Fibroblast of lung (primary cell): ENCODE measurements around the gene PIGN. TPM values are rescaled to one million over a fixed set of nuclear protein-coding genes. Genes with fewer than 3 reads are reported as not detected.

Experiments
- DNase-seq, 2 donors: peaks; one replicate each; pipeline versions ENCODE4 v3.0.0 to v3.0.0-alpha.2; 2010; ENCODE audit warnings: low read depth in 2 of 2
- H2AFZ ChIP-seq: 2 replicates; pipeline ENCODE4 v1.5.1; 2012; ENCODE audit warnings: low read length, control low read depth, inconsistent platforms
- H3K27ac ChIP-seq: 2 replicates; pipeline ENCODE4 v1.5.1; 2011; ENCODE audit warnings: low read length, control low read depth; ENCODE audit not compliant: insufficient read depth
- H3K27me3 ChIP-seq: 2 replicates; pipeline ENCODE4 v1.5.1; 2011; ENCODE audit warnings: mild to moderate bottlenecking, low read length; ENCODE audit not compliant: control insufficient read depth, insufficient read depth
- H3K36me3 ChIP-seq: 2 replicates; pipeline ENCODE4 v1.5.1; 2011; ENCODE audit warnings: low read length; ENCODE audit not compliant: control insufficient read depth, insufficient read depth
- H3K4me1 ChIP-seq: 2 replicates; pipeline ENCODE4 v1.5.1; 2011; ENCODE audit warnings: low read length; ENCODE audit not compliant: control insufficient read depth, insufficient read depth; ENCODE audit errors: extremely low read depth
- H3K4me2 ChIP-seq: 2 replicates; pipeline ENCODE4 v1.5.1; 2011; ENCODE audit warnings: low read length, control low read depth; ENCODE audit not compliant: insufficient read depth; ENCODE audit errors: extremely low read depth
- H3K4me3 ChIP-seq, 4 experiments: fragments of 200-600 bp in 1 of 4; sonication (generic) in 1 of 4; replicated peaks in 1 of 4; 2 replicates each; pipeline ENCODE4 v1.5.1; 2011 to 2016; ENCODE audit warnings: low read length in 4 of 4, low read depth in 3 of 4, mild to moderate bottlenecking in 3 of 4, control low read depth in 2 of 4, inconsistent platforms in 1 of 4, mixed read lengths in 1 of 4; ENCODE audit not compliant: insufficient read depth in 1 of 4; ENCODE audit errors: control extremely low read depth in 1 of 4
- H3K79me2 ChIP-seq: 2 replicates; pipeline ENCODE4 v1.5.1; 2012; ENCODE audit warnings: mild to moderate bottlenecking, low read length, inconsistent platforms; ENCODE audit not compliant: control insufficient read depth, insufficient read depth
- H3K9ac ChIP-seq: 2 replicates; pipeline ENCODE4 v1.5.1; 2011; ENCODE audit warnings: mild to moderate bottlenecking, low read length, control low read depth; ENCODE audit not compliant: insufficient read depth
- H3K9me3 ChIP-seq: 2 replicates; pipeline ENCODE4 v1.5.1; 2012; ENCODE audit warnings: low read depth, low read length; ENCODE audit not compliant: control insufficient read depth, insufficient read depth
- H4K20me1 ChIP-seq: 2 replicates; pipeline ENCODE4 v1.5.1; 2011; ENCODE audit warnings: low read length; ENCODE audit not compliant: control insufficient read depth, insufficient read depth; ENCODE audit errors: extremely low read depth
- CTCF ChIP-seq, 2 donors: IDR thresholded peaks in 1 of 2; conservative IDR thresholded peaks in 1 of 2; 1 replicate in 1 of 2; 2 replicates in 1 of 2; pipeline ENCODE4 v1.5.1; 2011 to 2012; ENCODE audit warnings: low read length in 2 of 2, control low read depth in 1 of 2, inconsistent platforms in 1 of 2, low read depth in 1 of 2, mild to moderate bottlenecking in 1 of 2
- EZH2 ChIP-seq: IDR thresholded peaks from 2 replicates; pipeline ENCODE4 v1.5.1; 2012; ENCODE audit warnings: low read length, control low read depth, mild to moderate bottlenecking; ENCODE audit errors: missing control alignments
- polyA plus RNA-seq, 2 donors: library from polyadenylated mRNA; depleted of rRNA in 1 of 2; stranded (reverse) in 1 of 2; unstranded in 1 of 2; fragments of >200 nt; gene quantifications; 2 replicates each; pipeline ENCODE4 v1.2.1, GENCODE V29; 2011 to 2012; ENCODE audit warnings: missing spikeins in 1 of 2
- total RNA-seq: library from RNA; depleted of rRNA; stranded (reverse); fragments of >200 nt; gene quantifications from 2 replicates; pipeline ENCODE4 v1.2.1, GENCODE V29; 2014

Gene PIGN
- total and polyA plus RNA-seq, 2 donors (not counting 1 experiment from before 2014, with no cell fraction given): 31.7 to 39.8 TPM

GRCh38 chr18:62085756-62086155 lies 101.1 kb downstream of the PIGN start:
- Histone ChIP-seq H3K4me1 (no peaks in the 10 kb centered on the region), H3K36me3 (no peaks in the 10 kb centered on the region), H3K4me2 (no peak overlapping the region), H3K79me2 (no peaks in the 10 kb centered on the region), H3K27ac (no peak overlapping the region), H3K27me3 (no peaks in the 10 kb centered on the region), H4K20me1 (no peaks in the 10 kb centered on the region), H3K4me3 (no peak overlapping the region), H3K9me3 (no peaks in the 10 kb centered on the region), H2AFZ (no peak overlapping the region), H3K9ac (no peak overlapping the region)
- TF ChIP-seq CTCF (conservative IDR thresholded peaks at IDR 0.05 in 1 of 2, IDR thresholded peaks at IDR 0.05 in 1 of 2; ENCODE audit: low read depth in 1 of 2, low read length in 2 of 2) (no peak), EZH2 (no peak)
- no peak for DNase-seq

- Histone ChIP-seq H4K20me1 (no peaks in the 10 kb centered on the region), H3K4me1 (no peaks in the 10 kb centered on the region), H3K27ac (no peak overlapping the region), H3K36me3 (no peaks in the 10 kb centered on the region), H3K9me3 (no peaks in the 10 kb centered on the region), H3K4me2 (no peak overlapping the region), H3K9ac (no peak overlapping the region), H3K79me2 (no peaks in the 10 kb centered on the region), H2AFZ (no peak overlapping the region), H3K27me3 (no peaks in the 10 kb centered on the region), H3K4me3 (no peak overlapping the region)
- DNase-seq: no peak
- TF ChIP-seq CTCF (conservative IDR thresholded peaks at IDR 0.05 in 1 of 2, IDR thresholded peaks at IDR 0.05 in 1 of 2; ENCODE audit: low read depth in 1 of 2, low read length in 2 of 2): no peak
- TF ChIP-seq EZH2: no peak
Measured at GRCh38 chr18:62081761-62082294, 105.0 kb downstream of the PIGN start.

DNA sequence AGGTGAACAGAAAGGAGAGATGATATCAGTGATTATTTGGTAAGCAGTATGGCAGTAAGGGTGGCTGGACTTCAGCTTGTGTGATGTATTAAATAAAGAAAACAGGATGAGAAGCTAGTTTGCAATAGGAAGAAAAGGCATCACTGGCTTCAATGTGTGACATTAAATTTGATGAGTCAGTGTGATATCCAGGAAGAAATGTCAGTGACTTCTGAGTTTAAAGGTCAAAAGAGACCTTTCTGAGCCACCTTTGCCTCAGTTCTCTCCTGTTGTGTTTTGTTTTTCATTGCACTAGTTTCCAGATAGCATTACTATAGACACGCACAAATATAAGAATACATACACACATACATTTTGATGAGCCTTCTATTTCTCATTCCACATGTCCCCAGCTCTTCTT lies 105.6 kb downstream of the PIGN start:
- Histone ChIP-seq H3K9ac (no peak overlapping the region), H2AFZ (no peak overlapping the region), H3K4me3 (no peak overlapping the region), H4K20me1 (no peaks in the 10 kb centered on the region), H3K36me3 (no peaks in the 10 kb centered on the region), H3K4me1 (no peaks in the 10 kb centered on the region), H3K9me3 (no peaks in the 10 kb centered on the region), H3K27me3 (no peaks in the 10 kb centered on the region), H3K79me2 (no peaks in the 10 kb centered on the region), H3K4me2 (no peak overlapping the region), H3K27ac (no peak overlapping the region)
- DNase-seq: no peak
- TF ChIP-seq CTCF (conservative IDR thresholded peaks at IDR 0.05 in 1 of 2, IDR thresholded peaks at IDR 0.05 in 1 of 2; ENCODE audit: low read depth in 1 of 2, low read length in 2 of 2) (no peak), EZH2 (no peak)
